Inflammatory macrophage treated with lipopolysaccharide for 4 hours (primary cell): ENCODE measurements around the gene TXNRD1.
A peak's percentile ranks its signal among the peaks of the same experiment; 100 is the strongest.
"Not testable (repeated sequence)": the region's sequence is repeated elsewhere in the genome, so short reads cannot be mapped to it uniquely, and the experiment has no call there.

Experiments
- DNase-seq: peaks from one replicate; pipeline ENCODE4 v3.0.0-alpha.2; 2020

TXNRD1 gene

DNA sequence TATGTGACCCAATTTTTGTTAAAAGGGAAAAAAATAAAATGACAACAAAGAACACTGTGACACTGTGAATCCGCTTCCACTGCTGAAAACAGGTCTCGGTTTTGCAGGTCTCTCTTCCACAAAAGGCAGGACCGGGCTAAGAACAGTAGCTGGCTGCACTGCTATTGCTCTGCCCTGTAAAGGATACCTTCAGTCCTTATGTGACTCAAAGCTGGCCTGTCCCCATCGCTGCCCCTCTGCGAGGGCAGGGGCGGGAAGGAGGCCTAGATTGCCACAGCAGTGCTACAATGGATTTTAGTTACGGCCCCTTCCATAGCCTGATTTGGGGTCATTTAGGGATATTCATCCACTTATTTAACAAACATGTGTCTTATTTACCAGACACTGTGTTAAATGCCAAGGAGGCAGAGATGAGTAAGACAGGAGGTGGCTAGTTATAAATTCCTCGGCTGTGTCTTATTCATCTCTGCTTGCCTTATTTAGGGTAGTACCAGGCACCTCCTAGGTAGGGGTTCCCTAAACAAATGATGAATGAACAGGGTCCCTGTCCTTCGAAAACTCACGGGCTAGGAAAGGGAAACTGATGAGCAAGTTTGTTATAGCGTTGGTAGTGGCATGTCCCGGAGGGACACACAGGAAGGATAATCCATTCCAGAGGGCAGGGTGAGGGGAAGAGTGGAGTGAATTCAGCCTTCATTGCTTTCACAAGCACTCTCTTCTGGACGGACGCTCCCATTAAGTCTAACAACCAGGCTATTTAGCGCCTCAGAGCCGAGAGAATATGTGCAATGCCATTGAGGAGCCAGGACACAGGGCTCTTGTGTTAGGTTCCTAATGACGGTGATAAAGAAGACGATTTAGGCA is 161.3 kb downstream of the TXNRD1 start:
- no peak for DNase-seq

DNA sequence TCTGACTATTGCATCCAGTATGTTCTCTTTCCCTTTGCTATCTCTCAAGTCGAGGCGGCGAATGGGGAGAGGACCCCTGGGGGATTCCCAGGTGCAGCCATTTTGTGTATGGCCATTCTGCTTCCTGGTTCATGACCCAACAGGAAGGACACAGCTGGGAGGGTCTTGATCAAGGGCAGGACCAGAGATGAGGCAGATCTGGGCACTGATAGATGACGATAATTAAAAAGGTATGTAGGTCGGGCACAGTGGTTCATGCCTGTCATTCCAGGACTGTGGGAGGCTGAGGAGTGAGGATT is 161.9 kb downstream of the TXNRD1 start:
- no peak for DNase-seq

DNA sequence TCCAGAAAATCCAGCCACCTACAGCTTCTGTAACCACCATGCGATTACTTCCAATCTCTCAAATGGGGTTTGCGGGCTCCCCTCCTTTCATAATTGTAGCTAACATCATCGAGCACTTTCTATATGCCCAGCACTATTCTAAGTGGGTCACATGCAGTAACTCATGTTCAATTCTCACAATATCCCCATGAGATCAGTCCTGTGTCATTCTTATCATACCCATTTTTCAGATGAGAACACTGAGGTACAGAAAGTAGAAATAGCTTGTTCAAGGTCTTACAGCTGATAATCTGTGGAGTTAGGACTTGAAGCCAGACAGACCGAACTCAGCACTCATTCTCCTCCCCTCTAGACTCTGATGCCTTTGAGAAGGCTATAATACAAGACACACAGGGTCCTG is 162.8 kb downstream of the TXNRD1 start:
- no peak for DNase-seq

DNA sequence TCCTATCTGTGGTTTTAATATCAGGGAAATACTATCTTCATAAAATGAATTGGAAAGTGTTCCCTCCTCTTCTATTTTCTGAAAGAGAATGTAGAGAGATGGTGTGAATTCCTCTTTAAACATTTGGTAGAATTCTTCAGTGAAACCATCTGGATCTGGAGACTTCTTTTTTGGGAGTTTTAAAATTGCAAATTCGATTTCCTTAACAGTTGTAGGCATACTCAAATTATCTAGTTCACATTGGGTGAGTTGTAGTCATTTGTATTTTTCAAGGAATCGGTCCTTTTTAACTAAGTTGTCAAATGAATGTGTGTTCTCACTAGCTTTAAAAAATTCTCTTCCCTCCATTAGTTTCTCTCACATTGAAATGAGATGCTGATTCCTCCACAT is 165.8 kb downstream of the TXNRD1 start:
- DNase-seq, result no peak

DNA sequence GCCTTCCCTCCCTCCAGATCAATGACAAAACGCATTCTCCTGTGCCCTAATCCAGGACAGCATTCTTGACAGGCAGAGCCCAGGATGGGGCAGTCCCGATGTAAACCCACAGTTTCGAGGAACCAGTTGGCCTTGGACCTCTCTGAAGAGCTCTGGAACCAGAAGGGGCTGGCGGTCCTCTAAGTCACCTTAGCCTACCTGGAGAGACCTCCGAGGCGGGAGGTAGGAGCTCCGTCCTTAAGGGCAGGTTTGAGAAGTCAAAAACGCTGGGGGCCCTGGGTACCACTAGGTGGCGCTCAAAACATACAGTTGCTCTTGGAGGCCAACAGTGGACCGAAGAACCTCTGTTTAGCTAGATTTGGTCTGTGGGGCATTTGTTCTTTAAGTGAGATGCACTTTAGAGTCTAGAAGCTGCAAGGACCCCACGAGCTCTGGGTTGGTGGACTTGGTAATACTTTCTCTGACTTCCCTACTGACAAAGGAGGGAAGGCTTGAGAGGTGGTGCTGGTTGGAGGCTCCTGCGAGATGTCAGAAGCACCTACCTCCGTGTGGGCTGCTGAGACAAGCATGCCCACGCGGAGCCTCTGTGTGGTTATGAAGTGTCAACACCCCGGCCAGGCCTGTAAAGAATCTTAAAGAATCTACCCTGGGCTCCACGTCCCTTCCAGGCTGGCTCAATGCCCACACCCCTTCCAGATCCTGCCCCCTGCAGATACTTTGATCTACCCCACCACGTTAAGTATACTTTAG is 166.3 kb downstream of the TXNRD1 start:
- DNase-seq, result peak; percentile 78

DNA sequence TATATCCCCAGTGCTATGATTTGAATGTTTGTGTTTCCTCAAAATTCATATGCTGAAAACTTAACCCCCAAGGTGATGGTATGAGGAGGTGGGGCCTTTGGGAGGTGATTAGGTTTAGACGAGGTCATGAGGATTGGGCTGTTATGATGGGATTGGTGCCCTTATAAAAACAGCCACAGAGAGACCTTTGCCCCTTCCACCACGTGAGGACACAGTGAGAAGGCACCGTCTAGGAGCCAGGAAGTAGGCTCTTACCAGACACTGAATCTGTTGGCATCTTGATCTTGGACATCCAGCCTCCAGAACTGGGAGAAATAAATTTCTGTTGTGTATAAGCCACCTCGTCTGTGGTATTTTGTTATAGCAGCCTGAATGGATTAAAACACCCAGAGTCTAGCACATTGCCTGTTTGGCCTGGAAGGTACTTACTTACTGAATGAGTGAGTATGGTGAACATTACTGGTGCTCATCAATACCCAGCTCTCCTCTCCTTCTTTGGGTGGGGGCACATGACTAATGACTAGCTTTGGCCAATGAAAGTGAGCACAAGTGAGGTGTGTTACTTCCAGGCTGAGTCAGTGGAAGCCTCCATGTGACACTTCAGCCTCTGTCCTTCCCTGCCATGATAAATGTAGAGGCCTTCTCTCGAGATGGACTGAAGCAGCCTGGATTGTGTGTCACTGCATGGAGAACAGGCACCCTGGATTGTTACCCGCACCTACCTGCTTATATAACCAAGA is 168.7 kb downstream of the TXNRD1 start:
- no peak for DNase-seq

DNA sequence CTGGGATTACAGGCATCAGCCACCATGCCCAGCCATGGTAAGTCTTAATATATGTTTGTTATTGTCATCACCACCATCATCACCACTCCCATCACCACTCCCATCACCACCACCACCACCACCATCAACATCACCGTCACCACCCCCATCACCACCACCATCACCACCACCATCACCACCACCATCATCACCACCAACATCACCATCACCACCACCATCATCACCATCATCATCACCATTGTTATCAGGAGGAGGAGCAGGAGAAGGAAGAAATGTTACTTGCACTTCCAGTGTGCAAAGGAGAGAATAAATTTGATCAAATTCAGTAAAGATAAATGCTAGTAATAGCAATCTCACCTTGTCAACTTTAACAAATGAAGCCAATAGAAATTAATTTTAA is 169.9 kb downstream of the TXNRD1 start:
- no peak for DNase-seq

DNA sequence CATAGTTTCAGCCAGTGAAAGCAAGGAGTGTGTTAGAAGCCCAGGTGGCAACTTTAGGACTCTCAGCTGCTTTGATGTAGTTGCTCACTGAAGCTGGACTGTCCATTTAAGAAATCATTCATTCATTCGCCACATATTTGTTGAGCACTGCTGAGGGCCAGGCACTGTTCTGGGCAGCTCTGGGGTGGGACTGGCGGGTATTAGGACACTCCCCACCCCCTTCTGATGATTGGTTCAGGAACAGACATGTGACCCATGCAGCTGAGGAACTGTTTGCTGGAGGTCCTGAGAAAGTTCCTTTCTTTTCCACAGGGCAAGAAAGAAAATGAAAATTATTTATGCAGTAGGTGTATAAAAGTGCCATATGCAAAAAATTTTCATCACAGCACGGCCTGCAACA is 170.9 kb downstream of the TXNRD1 start:
- DNase-seq, result no peak

DNA sequence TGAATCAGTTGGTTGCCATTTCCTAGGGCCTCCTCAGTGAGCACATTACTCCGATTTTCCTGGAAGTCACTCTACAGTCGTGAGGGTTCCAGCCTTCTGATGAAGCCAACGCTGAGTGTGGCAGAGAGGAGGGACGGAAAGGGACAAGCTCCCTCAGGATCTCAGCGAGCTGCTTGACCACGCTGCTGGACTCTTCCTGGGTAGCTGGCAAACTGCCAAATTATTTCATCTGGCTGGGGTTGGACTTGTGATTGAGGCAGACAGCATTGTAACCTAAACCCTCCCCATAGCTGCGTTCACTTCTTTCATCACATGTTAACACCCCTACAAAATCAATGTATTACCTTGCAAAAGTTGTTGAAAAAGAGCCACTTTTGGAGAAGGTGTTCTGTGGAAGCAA is 171.6 kb downstream of the TXNRD1 start:
- no peak for DNase-seq

DNA sequence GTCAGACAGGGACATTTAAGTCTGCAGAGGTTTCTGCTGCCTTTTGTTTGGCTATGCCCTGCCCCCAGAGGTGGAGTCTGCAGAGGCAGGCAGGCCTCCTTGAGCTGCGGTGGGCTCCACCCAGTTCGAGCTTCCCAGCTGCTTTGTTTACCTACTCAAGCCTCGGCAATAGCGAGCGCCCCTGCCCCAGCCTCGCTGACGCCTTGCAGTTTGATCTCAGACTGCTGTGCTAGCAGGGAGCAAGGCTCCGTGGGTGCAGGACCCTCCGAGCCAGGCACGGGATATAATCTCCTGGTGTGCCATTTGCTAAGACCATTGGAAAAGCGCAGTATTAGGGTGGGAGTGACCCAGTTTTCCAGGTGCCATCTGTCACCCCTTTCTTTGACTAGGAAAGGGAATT is 178.5 kb downstream of the TXNRD1 start:
- not testable (repeated sequence) for DNase-seq
